Inferior parietal cortex (tissue), 1 donor: ENCODE data around the gene CD7.
"Not testable (repeated sequence)": the region's sequence is repeated elsewhere in the genome, so short reads cannot be mapped to it uniquely, and the experiment has no call there.

ENCODE experiments used
- DNase-seq: peaks from one replicate; pipeline ENCODE4 v3.0.0-alpha.2; 2016; ENCODE audit errors: extremely low spot score

CD7 gene

DNA sequence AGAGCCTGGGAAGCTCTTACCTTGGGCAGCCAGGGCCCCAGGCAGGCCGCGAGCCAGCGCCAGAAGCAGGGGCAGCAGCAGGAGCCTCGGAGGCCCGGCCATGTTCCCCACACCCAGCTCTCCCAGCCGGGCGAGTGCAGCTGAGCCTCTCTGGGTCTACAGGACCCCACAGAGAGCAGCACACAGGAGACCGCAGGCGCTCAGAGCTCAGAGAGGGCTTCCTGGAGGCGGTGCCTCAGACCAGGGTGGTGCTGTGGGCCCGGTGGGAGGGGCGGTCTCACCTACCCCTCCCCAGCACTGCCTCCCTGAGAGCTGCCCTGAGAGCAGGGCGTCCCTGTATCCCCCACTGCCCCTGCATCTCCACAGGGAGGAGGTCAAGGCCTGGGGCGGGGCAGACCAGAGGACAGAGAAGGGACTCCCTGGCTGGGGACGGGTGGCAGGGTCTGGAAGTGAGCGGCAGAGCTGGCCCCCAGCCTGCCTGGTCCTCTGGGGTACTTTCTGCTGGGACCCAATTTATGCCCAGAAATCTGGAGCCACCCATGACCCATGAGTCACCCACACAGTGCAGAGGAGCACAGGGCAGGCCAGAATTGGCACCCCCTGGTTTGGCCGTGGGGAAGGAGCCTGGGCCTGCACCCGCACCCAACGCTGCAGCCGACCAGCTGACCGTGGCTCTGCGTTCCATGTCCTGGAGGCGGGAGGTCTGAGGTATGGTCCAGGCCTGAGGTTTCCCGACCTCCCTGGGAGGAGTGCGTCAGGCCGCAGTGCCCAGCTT is at the start of gene CD7:
CD7 (minus strand) TSS at position 215 of the 775 bp plus-strand sequence; CDS start at position 102, 113 bp downstream.
- no peak for DNase-seq

DNA sequence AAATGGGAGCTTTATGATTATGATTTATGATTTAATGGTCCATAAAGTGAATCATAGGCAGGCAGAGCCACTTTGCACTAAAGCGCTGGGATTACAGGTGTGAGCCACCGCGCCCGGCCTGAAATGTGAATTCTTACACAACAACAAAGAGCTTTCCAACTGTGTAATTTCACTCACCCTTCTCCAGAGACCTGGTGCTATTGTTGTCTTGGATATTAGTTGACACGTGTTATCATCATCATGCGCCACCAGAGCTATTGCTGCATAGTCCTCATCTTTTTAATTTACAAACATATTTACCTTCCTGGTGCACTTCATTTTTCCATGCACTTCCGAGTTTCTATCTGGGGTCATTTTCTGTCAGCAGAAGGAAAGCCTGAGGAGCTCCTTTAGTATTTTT is 49.3 kb upstream of the CD7 start:
- DNase-seq, result no peak

DNA sequence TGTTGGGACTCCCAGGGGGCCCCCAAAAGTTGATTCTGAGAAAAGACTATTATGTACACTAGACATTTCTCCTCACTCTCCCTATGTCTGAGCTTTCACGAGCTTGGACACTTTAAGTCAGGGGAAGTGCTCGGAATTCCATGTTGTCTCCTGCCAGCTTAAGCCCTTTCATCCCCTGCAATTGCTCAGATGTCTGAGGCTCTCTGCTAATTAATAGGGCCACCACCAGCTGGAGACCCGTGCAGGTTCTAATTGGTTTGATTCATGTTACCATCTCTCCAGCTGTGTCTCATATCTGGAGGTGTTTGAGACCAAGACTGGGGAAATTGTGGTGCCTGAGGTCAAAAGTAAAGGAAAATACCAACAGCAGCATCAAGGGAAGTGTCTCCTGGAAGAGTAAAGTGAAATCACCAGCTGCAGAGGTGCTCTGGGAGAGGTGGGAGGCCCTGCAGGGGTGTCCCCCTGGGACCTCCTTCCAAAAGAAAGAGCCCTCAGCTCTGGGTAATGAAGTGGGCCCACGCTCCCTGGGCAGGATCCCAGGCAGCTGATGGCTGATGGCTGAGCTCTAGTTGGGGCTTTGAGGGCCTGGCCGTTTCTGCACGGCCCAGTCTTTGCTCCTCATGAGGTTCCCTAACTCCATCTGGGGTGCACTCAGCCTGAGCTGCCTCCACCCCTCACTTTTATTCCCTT is 48.3 kb upstream of the CD7 start:
- DNase-seq, result no peak

DNA sequence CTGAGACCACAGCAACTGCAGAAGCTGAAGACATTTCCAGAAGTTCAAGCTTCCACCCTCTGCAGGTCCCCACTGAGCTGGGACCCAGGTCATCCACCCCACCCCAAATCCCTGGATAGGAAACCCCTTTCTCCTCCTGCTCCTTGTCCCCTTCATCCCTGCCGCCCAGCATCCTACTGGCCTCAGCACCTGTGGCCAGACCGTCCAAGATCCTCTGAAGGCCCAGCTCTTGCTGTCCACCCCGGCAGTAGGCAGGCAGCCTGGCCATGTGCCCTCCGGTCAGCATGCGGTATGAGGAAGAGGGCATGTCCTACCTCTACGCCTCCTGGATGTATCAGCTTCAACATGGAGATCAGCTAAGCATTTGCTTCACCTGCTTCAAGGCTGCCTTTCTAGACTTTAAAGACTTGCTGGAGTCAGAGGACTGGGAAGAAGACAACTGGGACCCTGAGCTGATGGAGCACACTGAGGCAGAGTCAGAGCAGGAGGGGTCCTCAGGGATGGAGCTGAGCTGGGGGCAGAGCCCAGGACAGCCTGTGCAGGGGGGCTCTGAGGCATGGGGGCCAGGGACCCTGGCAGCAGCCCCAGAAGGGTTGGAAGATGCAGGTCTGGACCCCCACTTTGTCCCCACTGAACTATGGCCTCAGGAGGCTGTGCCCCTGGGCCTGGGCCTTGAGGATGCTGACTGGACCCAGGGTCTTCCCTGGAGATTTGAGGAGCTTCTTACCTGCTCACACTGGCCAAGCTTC is 44.7 kb upstream of the CD7 start:
- no peak for DNase-seq

DNA sequence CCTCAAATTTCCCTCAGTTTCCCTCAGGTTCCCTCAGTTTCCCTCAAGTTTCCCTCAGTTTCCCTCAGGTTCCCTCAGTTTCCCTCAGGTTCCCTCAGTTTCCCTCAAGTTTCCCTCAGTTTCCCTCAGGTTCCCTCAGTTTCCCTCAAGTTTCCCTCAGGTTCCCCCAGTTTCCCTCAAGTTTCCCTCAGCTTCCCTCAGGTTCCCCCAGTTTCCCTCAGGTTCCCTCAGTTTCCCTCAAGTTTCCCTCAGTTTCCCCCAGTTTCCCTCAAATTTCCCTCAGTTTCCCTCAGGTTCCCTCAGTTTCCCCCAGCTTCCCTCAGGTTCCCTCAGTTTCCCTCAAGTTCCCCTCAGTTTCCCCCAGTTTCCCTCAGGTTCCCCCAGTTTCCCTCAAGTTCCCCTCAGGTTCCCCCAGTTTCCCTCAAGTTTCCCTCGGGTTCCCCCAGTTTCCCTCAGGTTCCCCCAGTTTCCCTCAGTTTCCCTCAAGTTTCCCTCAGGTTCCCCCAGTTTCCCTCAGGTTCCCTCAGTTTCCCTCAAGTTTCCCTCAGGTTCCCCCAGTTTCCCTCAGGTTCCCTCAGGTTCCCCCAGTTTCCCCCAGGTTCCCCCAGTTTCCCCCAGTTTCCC is 42.2 kb upstream of the CD7 start:
- not testable (repeated sequence) for DNase-seq

DNA sequence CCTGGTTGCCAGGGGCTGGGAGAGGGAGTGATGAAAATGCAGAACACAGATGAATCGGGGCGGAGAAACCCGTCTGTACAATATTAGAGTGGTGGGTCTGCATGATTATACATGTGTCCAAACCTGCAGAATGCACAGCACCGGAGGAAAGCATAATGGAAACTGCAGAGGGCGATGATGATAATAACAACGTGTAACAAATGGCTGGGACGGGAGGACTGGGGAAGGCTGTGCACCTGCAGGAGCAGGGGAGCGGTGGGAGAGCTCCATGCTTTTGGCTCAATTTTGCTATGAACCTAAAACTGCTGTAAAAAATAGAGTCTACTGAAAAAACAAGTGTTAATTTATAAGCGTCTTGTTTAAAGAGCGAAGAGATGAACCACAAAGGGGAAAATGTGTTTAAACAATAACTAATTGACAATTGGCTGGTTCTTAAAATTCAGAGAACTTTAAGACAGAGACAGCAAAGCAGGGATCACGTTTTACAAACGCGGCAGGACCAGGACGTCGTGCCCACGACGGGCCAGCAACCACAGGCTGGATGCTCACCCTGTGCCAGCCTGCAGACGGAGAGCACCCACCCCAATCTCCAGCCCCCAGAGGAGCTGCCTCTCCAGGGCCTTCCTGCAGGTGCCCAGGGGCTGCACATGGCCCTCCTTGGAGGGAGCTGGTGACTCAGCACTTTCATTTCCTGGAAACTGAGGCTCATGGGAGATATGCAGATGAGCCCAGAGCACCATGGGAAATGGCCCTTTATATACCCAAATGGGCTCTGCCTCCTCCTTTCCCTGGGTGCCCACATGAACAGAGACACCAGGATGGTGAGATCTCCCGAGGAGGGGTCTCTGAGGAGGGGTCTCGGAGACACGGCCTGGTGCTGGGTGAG is 41.3 kb upstream of the CD7 start, which contains the start of gene TEX19:
TEX19 (plus strand) TSS at position 783 of the 886 bp plus-strand sequence. CDS start 2,904 bp downstream, outside the sequence.
- DNase-seq, result no peak

DNA sequence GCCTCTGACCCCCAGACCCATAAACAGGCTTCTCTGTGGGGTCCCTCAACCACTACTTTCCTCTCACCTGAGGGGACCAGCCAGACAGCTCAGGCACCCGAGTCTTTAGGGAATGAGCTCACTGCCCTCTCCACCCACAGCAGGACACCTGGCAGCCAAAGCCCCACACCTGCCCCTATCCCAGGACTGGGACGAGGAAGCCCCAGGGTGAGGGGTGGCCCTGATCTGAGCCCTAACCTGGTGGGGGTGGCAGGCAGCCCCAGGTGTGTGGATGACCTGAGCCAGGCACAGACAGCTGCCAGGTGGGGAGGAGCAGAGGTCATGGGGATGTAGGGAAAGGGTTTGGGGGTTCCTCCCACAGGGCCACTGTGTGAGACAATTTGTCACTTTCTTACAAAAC is 40.0 kb upstream of the CD7 start:
- no peak for DNase-seq

DNA sequence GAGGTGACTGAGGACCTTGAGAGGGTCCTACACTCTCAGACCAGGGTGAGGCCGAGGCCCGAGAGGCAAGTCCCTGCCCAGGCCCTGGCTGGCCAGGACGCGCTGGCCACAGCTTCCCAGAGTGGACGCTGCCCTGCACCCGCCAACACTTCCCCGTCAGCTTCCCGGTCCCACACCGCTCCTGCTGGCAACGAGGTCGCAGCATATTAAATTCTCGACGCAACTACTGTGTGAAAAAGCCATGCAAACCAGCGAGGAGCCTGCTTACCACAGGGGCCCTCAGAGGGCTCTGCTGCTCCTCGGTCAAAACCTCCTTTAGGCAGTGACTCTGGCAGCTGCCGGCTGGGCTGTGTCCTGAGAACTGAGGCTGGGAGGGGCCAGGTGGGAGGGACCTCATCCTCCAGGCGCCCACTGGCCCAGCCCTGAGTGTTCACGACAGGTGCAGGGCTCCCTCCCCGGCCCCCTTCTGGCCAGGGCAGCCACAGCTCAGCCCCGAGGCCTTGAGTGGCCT is 39.5 kb upstream of the CD7 start:
- DNase-seq, result no peak

DNA sequence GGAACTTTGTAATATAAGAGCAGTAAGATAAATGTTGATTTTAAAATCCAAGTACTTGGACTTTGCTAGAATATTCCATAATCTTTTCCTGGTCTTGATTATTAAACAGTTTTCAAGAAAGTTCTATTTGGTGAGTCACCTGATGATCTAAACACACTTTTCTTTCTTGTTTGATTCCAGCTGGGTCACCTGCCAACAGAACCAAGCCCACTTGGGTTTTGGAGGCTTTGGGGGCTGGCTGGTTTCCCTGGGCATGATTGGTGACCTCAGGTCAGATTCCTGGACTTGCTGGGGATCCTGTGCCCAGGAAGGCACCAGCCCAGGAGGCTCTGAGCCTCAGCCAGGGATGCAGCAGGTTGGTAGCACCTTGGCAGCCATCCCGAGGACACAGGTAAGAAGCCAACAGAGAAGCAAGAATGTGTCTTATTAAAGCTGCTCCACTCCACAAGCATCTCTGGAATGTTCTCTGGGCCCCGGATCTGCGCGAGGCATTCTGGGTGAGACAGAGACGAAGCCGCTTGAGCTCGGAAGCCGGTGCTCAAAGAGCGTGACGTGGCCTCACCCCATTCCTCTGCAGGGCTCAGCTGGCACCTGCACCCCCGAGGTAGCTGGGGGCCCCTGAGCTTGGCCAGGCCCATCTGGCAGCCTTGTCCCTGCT is 38.5 kb upstream of the CD7 start:
- no peak for DNase-seq

DNA sequence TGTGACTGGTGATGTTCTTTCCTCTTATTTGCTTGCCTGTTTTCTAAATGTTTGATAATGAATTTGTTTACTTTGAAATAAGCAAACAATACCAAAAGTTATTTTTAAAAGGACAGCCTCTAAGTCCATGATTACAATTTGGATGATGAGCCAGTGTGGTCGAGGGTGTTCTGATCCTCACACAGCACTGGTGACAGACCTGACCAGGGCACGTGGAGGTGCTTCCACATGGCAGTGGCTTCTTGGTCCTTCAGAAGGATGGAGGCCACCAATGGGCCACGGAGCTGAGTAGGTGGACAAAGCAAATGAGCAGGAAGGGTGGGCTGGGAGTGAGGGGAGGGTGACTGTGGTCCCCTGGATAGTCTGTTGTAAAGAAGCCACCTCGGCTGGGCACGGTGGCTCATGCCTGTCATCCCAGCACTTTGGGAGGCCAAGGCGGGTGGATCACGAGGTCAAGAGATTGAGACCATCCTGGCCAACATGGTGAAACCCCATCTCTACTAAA is 37.4 kb upstream of the CD7 start:
- DNase-seq, result no peak

DNA sequence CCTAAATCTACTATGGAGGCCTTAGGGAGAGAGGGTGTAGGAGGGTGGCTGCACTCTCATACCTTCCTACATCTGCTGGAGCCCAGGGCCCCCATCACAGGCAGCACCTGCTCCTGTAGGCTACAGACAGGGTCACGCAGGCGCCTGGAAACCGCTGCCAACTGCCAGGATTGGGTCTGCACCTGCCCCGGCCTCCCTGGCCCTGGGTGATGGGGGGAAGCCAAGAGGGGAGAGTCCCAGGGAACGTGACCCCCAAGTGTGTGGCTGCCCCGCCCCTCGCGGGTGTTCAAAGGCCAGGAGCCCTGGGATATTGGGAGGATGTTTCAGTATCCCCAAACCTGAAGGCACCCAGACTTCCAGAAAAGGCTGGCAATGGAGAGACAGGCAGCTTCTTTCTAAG is 36.1 kb upstream of the CD7 start:
- no peak for DNase-seq

DNA sequence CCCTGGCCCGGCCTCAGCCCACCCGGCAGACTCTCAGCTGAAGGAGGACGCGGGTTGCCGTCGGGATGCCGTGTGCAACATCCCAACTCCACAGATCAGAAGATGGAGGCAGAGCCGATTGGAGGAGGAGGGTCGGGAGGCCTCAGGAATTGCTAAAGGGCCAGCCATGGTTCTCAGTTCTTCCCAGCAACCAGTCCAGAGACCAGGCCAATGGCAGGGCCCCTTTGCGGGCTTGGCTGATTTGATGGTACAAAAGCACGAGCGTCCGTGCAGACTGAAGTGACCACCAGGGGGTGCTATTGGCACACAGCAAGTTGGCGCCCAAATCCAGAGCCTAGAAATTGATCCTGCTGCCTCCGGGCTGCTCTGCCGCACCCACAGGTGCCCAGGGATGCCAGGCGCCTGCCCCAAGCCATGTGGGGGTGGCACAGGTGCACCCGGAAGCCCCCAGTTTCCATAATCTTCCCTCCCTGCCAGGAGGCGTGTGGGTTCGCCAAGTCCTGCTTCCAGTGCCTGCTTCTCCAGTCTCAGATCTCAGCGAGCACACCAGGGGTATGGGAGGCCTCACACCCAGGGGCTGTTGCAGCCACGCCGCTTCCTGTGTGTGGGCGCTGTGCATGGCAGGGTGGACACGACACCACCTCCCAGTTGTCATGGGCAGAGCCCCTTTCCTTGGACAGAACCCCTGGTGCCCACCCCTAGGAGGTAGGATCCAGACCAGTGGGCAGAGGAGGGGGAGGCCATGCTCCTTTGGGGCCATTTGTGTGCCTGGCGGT is 34.5 kb upstream of the CD7 start:
- DNase-seq, result peak; percentile 90

DNA sequence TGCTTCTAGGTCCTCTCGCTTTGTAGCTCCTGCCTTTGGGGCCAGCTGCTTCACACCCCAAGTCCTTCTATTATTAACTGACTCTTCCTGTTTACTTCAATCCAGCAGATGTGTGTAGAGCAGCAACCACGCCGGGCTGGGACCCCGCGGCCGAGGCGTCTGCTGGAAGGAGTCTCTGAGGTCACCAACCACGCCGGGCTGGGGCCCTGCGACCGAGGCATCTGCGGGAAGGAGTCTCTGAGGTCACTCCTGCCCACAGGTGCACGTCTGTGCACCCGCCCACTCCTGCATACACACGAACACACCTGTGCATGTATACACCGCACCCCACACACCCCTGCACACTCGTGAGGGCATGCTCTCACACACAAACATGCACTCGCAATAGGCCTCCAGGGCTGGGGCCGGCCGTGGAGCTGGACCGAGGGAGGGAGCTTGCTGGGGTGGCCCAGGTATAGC is 33.9 kb upstream of the CD7 start:
- DNase-seq, result no peak

DNA sequence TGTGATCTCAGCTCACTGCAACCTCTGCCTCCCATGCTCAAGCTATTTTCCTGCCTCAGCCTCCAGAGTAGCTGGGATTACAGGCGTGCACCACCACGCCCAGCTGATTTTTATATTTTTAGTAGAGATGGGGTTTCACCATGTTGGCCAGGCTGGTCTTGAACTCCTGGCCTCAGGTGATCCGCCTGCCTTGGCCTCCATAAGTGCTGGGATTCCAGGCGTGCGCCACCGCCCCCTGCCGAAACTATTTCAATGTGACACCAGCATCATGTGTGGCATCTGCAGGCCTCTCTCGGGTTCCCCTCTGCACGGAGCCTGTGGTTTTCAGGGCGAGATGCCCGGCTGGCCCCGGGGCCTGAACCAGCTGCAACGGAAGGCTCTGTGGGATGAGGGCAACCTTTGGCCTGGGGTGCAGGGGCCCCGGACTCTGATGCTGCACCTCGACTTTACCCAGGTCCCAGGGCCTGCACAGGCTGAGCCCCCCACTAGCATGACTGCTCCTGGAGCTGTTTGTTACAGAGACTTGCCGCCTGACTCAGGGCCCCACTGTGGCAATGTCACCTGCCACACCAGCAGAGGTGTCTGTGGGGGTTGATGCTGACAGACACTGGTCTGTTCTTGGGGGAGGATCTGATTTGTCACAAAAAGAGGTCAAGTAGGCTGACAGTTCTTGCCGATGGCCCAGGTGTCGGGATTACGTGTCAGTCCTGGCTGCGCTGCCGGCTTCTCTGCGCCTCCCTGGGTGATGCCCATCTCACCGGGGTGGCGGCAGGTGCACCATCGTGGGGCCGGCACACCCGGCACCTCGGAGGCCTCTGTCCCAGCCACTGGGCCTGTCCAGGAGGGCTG is 33.0 kb upstream of the CD7 start:
- DNase-seq, result no peak

DNA sequence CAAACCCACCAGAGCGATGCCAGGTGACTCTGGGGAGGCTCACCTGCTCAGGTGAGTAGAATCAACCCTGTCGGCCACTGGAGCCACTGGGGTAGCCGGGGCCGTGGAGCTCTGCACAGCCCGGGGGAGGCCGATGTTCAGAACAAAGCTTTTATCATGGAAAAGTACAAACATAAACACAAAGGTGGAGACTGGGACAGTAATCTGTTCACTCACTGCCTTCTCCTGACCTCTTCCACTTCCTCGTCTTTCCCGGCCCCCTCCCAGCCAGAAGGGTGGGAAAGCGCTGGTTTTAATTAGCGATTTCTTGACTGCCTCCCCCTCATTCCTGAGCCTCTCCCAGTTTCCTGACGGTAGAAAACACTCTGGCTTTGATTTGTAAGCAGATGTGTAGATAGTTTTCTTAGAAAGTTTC is 31.9 kb upstream of the CD7 start:
- no peak for DNase-seq

DNA sequence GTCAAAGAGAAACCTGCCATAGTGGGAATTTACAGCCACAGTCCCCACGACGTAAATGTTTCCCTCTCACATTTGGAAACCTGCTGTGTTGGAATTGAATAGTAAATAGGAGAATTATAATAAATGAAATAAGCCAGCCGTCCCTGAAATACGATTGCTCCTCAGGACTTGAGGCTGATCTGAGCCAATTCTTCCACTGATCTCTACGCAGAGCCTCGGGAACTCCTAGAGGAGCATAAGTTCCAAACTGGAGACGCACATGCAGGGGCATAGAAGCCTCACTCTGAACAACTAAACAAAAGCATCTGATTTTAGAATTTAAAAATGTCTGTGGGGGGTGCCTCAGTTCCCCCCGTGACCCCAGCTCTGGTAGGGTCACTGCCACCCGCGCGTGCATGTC is 31.5 kb upstream of the CD7 start:
- no peak for DNase-seq

DNA sequence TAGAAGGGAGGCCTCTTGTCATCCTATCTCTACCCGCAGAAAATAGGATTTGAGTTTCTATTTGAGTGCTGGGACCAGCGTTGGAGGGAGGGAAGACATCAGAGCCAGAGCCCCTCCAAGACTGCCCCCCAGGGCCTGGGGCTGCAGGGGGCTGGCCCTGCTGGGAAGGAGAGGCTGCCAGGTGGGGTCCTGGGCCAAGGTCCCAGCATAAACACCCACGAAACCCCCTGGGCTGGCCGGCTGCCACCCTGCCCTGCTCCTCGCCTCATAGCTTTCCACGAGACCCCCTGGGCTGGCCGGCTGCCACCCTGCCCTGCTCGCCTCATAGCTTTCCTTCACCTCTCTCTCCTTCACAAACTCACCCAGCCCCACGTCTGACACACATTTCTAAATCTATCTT is 31.0 kb upstream of the CD7 start:
- no peak for DNase-seq

DNA sequence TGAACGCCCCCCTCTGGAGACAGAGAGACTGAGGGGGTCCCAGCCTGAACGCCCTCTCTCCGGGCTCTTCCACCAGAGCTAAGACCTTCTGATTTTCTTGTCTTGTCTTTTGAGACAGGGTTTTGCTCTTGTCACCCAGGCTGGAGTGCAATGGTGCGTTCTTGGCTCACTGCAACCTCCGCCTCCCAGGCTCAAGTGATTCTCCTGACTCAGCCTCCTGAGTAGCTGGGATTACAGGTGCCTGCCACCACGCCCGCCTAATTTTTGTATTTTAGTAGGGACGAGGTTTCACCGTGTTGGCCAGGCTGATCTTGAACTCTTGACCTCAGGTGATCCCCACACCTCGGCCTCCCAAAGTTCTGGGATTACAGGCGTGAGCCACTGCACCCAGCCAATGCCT is 30.6 kb upstream of the CD7 start:
- not testable (repeated sequence) for DNase-seq
